ENCODE data around the gene SRR. TPM values are rescaled to one million over a fixed set of nuclear protein-coding genes. Genes with fewer than 3 reads are reported as not detected.
"Not testable (repeated sequence)": the region's sequence is repeated elsewhere in the genome, so short reads cannot be mapped to it uniquely, and the experiment has no call there.

SRR gene
- total RNA-seq, 1 donor from 2014 or later, result 16.5 TPM

DNA sequence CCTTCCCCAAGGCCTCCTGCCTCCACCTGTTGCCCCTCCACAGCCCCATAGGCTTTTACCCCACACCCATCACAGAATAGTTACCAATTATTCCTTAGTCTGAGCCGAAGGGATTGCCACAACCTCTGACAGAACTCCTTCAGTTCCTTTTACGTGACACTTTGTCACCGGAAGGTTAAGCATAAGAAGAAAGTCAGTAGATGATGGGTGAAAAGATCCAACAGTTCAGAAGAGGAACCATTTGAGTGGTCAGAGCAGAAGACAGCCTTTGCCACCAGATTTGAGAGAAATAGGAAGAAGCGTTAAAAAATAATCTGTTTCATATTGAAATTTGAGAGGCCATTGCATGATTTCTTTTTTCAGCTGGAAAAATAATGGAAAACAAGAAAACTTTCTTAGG lies 1.2 kb downstream of the SRR start:
- peak overlapping the region; percentile 51 for H3K4me3 Mint-ChIP-seq (ENCODE audit: unreplicated experiment)

DNA sequence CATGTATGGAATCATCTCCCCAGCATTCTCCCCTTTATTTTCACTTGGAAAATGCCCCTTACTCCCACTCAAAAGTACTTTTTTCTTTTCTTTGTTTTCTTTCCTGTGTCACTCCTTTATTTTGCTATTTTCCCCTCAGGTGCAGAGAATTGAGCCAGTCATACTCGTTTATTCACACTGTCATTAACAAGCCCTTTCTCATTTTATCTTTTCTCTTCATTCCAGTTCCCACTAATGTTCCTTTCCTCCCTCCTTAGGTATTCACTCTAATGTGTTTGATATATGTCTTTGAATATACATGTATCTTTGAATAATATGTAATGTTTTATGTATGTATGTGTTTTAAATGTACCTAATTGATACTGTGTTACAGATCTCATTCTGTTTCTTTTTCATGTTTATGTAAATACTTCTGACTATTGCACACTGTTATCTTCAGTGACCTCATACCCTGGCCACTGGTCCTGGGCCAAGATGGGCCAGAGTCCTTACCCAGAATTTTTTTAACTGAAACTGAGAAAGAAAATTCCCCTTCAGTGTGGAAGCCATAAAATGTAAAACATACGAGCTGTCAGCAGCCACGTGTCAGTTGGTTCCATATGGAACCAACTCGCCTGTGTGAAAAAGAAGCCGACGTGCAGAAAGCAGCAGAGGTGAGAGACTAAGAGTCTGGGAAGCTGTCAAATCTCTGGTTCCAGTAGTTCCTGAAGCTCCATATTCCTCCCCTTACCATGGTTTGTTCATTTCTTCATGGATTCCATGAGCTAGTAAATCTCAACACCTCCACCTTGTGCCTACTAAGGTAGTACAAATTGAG lies 5.8 kb downstream of the SRR start:
- Mint-ChIP-seq H3K4me1 (ENCODE audit: low read depth) (peaks cover 16% of the 10 kb centered on the region), H3K9me3 (ENCODE audit: low read depth) (no peaks in the 10 kb centered on the region), H3K36me3 (ENCODE audit: low read depth) (no peaks in the 10 kb centered on the region), H3K4me3 (ENCODE audit: unreplicated experiment) (no peak overlapping the region), H3K27ac (ENCODE audit: unreplicated experiment) (no peak overlapping the region), H3K27me3 (ENCODE audit: low read depth) (no peaks in the 10 kb centered on the region)
- TF ChIP-seq, protein P1, sequence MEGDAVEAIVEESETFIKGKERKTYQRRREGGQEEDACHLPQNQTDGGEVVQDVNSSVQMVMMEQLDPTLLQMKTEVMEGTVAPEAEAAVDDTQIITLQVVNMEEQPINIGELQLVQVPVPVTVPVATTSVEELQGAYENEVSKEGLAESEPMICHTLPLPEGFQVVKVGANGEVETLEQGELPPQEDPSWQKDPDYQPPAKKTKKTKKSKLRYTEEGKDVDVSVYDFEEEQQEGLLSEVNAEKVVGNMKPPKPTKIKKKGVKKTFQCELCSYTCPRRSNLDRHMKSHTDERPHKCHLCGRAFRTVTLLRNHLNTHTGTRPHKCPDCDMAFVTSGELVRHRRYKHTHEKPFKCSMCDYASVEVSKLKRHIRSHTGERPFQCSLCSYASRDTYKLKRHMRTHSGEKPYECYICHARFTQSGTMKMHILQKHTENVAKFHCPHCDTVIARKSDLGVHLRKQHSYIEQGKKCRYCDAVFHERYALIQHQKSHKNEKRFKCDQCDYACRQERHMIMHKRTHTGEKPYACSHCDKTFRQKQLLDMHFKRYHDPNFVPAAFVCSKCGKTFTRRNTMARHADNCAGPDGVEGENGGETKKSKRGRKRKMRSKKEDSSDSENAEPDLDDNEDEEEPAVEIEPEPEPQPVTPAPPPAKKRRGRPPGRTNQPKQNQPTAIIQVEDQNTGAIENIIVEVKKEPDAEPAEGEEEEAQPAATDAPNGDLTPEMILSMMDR (IDR thresholded peaks at IDR 0.05), result no peak
- DNase-seq (ENCODE audit: low spot score), result no peak

More for the DNA sequence above, 1.2 kb downstream of the SRR start:
- DNase-seq (ENCODE audit: low spot score), result no peak
- Mint-ChIP-seq H3K9me3 (ENCODE audit: low read depth) (no peaks in the 10 kb centered on the region), H3K4me1 (ENCODE audit: low read depth) (peaks cover 31% of the 10 kb centered on the region), H3K27ac (ENCODE audit: unreplicated experiment) (no peak overlapping the region), H3K36me3 (ENCODE audit: low read depth) (peaks cover 6% of the 10 kb centered on the region), H3K27me3 (ENCODE audit: low read depth) (no peaks in the 10 kb centered on the region)
- TF ChIP-seq, protein P1 (IDR thresholded peaks at IDR 0.05), result no peak

DNA sequence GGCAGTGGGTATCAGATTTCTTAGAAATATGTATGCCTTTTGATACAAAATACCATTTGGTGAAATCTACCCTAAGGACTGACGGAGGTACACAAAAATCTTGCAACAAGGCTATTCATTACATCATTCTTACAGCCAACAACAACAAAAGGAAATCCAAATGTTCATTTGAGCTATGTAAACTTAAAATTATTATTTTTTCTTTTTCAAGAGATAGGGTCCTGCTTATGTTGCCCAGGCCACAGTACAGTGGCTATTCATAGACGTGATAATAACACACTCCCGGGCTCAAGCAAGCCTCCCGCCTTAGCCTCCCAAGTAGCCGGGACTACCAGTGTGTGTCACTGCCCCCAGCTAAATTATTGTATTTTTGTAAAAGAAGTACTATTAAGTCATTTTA lies 9.0 kb downstream of the SRR start:
- Mint-ChIP-seq H3K9me3 (ENCODE audit: low read depth) (no peaks in the 10 kb centered on the region), H3K4me3 (ENCODE audit: unreplicated experiment) (no peak overlapping the region), H3K4me1 (ENCODE audit: low read depth) (peaks cover 11% of the 10 kb centered on the region), H3K27ac (ENCODE audit: unreplicated experiment) (peak overlapping the region; percentile 89), H3K36me3 (ENCODE audit: low read depth) (no peaks in the 10 kb centered on the region), H3K27me3 (ENCODE audit: low read depth) (no peaks in the 10 kb centered on the region)
- DNase-seq (ENCODE audit: low spot score), result no peak
- TF ChIP-seq, protein P1 (IDR thresholded peaks at IDR 0.05), result no peak

DNA sequence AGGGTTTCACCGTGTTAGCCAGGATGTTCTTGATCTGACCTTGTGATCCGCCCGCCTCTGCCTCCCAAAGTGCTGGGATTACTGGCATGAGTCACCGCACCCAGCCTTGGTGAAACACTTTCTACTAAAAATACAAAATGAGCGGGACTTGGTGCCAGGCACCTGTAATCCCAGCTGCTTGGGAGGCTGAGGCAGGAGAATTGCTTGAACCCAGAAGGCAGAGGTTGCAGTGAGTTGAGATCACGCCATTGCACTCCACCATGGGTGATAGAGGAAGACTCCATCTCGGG lies 13.1 kb downstream of the SRR start:
- not testable (repeated sequence) for DNase-seq (ENCODE audit: low spot score); H3K36me3 Mint-ChIP-seq (ENCODE audit: low read depth); H3K27ac Mint-ChIP-seq (ENCODE audit: unreplicated experiment); H3K27me3 Mint-ChIP-seq (ENCODE audit: low read depth); H3K4me1 Mint-ChIP-seq (ENCODE audit: low read depth); H3K4me3 Mint-ChIP-seq (ENCODE audit: unreplicated experiment); H3K9me3 Mint-ChIP-seq (ENCODE audit: low read depth)

DNA sequence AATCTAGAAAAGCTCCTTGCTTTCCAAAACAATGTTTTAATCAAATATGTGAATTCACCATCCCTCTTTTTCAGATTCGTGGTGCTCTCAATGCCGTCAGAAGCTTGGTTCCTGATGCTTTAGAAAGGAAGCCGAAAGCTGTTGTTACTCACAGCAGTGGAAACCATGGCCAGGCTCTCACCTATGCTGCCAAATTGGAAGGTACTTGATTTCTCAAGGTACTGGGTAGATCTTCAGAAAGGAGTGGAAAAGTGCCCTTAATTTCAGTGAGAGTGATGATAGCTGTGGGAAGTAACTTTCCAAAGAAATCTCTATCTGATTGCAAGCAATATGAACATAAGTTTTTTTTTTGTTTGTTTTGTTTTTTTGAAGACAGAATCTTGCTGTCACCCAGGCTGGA lies 14.0 kb downstream of the SRR start:
- no peaks in the 10 kb centered on the region for H3K9me3 Mint-ChIP-seq (ENCODE audit: low read depth)
- TF ChIP-seq, protein P1 (IDR thresholded peaks at IDR 0.05), result no peak
- no peak overlapping the region for H3K4me3 Mint-ChIP-seq (ENCODE audit: unreplicated experiment)
- H3K27ac Mint-ChIP-seq (ENCODE audit: unreplicated experiment), result no peak overlapping the region
- H3K27me3 Mint-ChIP-seq (ENCODE audit: low read depth), result no peaks in the 10 kb centered on the region
- DNase-seq (ENCODE audit: low spot score), result no peak
- H3K36me3 Mint-ChIP-seq (ENCODE audit: low read depth), result peaks cover 3% of the 10 kb centered on the region
- H3K4me1 Mint-ChIP-seq (ENCODE audit: low read depth), result peaks cover 2% of the 10 kb centered on the region

DNA sequence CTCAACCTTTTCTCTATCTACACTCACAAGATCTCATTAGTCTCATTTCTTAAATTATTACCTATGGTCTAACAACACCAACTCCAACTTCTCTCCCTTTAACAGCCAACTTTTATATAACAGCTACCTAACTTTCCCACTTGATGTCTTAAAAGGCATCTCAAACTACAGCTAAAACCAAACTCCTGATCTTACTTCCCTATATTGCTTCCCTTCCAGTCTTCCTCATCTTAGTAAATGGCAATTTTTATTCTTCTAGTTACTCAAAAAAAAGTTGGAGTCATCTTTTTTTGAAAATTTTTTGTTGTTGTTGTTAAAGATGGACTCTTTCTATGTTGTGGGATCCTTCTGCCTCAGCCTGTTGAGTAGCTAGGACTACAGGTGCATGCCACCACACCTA lies 15.3 kb downstream of the SRR start:
- Mint-ChIP-seq H3K4me3 (ENCODE audit: unreplicated experiment) (no peak overlapping the region), H3K9me3 (ENCODE audit: low read depth) (no peaks in the 10 kb centered on the region), H3K27me3 (ENCODE audit: low read depth) (no peaks in the 10 kb centered on the region), H3K36me3 (ENCODE audit: low read depth) (peaks cover 14% of the 10 kb centered on the region), H3K4me1 (ENCODE audit: low read depth) (peaks cover 2% of the 10 kb centered on the region), H3K27ac (ENCODE audit: unreplicated experiment) (no peak overlapping the region)
- TF ChIP-seq, protein P1 (IDR thresholded peaks at IDR 0.05), result no peak
- no peak for DNase-seq (ENCODE audit: low spot score)

All from chondrocyte (in vitro differentiated cells).